Pulmonary artery endothelial cell (primary cell): ENCODE data around the gene NHLRC2. TPM values are rescaled to one million over a fixed set of nuclear protein-coding genes. Genes with fewer than 3 reads are reported as not detected.
"Not testable (repeated sequence)": the region's sequence is repeated elsewhere in the genome, so short reads cannot be mapped to it uniquely, and the experiment has no call there.

Experiments
- DNase-seq: peaks from one replicate; pipeline ENCODE4 v3.0.0-alpha.2; 2011; ENCODE audit warnings: low read depth, low spot score
- total RNA-seq: library from RNA; depleted of rRNA; stranded (reverse); fragments of >200 nt; gene quantifications from 2 replicates; pipeline ENCODE4 v1.2.3, GENCODE V29; 2014

Gene NHLRC2
- total RNA-seq, 1 donor from 2014 or later: 14.3 TPM

DNA sequence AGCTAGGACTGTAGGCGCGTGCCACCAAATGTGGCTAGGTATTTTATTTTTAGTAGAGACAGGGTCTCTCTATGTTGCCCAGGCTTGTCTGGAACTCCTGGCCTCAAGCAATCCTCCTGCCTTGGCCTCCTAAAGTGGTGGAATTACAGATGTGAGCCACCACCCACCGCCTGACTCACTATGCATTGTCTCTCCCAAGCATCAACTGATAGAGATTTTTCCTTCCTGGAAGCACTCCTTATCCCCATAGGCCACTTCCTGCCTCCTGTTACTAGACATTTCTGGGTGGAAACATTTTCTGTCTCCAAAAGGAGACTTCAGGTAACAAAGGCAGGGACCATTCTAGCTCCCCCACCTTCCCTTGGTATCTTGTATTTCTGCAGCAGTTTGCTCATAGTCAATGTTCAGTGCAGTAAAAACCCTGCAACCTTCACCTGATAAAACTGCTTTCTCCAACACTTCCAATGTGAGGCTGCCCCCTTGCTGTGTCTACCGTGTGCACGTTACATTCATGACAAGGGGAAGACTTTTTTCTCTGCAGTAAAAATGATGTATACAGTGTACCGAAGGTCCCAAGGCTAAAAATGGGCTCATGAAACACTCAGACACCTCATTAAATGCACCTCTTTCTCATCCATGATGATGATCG, 84.9 kb downstream of the NHLRC2 start:
- DNase-seq: no peak

DNA sequence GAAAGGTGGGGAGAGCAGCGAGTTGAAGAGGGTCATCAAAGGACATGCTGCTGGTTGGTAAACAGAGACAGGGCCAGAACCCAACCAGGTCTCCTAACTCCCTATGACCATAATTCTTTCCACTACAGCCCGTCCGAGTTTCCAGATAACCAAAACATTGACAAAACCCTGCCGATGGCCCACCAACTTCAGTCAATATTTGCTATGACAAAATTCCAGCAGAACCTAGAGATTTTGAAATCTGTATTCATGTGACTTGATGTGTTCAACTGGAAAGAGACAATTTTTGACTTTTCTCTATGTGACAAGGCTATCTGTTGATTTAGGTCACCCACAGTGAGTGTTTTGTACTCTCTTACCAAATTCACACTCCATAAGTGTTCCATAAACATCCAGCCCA, 86.7 kb downstream of the NHLRC2 start:
- no peak for DNase-seq

DNA sequence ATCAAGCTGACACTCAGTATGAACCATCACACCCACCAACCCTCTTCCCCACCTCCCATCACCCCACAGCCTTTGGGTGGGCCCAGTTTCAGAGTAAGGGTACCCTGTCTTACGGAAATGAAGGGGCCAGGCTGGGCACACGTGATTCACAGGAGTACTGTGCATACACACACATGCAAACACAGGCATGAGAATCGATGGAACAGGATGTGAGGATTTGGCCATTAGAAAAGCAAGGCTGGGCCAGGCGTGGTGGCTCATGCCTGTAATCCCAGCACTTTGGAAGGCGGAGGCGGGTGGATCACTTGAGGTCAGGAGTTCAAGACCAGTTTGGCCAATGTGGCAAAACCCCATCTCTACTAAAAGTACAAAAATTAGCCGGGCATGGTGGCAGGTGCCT, 88.7 kb downstream of the NHLRC2 start:
- DNase-seq: not testable (repeated sequence)

DNA sequence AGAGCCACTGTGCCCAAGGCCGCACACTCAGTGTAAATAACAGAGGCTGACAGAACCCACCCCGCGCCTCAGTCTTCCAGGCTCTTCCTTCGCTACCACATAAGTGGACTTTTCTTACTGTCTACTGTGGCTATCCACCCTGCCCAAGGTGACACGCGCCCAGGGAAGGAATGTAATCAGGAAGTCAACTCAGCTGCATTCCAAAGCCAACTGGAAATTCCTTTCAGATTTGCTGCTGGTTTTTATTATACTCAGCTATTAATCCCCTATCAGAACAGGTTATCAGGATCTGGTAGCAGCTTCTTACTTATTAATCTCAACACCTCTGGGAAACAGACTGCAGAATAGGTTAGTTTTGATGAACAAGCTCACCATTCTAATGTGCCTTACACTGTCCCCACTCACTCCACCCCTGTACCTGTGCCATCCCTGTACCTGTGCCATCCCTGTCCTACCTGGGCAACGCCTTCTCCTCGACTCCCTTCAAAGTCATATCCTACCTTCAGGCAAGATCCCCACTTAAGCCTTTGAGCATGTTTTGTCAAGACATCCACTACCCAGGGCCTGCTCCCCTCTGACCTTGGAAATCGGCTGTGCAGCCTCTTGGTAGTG, 90.7 kb downstream of the NHLRC2 start:
- peak; percentile 30 for DNase-seq

DNA sequence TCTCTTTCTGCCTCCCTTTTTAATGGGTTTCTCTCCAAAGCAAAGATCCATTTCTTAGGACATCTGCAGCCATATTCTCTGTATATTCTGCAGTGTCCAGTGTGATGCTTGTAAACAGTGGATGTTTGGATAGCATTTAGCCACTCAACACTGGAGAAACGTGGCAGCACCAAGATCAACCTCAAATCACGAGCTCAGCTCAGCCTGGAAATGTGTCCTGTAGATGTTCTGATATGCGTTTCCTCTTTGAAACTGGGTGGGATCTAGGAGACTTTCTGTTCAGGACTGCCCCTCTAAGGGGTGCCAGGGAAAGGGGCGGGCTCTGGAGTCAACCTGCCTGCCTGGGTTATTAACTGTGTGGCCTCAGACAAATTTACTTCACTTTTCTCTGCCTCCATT, 91.2 kb downstream of the NHLRC2 start:
- DNase-seq: no peak

DNA sequence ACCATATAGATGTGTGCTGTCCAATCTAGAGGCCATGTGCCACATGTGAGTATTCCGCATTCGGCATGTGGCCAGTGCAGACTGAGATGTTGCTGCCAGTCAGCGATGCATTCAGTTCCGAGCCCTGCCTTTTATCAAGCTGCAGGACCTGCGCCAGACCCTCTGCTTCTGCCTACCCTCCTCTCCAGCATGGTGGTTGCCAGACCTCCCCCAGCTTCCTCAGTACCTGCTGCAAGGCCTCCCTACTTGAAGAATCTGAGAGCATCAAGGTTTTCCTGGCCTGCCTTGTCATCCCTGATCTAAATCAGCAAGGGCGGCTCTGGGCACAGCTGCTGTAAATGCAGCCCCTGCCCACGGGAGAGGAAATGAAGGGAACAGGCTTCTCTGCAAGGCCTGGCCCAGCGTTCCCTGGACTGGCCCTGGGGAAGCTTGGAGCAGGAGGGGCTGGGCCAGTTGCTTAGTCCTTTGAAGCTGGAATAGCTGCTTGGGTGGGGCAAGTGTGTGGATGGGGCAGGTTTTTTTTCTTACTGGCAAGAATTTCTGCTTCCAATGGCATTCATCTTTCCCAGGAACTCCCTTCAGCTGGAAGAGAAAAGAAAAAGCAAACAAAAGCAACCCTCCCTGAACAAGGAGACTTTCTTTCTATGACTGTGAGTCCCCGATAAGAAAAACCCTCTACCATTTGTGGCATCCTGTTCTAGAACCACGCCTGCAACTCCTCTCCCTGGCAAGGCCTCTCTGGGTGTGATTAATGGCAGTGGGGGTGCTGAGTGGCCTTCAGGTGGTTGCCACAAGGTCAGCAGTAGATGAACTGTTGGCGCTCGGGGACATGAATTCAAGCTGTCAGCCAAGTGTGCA, 93.0 kb downstream of the NHLRC2 start:
- no peak for DNase-seq

DNA sequence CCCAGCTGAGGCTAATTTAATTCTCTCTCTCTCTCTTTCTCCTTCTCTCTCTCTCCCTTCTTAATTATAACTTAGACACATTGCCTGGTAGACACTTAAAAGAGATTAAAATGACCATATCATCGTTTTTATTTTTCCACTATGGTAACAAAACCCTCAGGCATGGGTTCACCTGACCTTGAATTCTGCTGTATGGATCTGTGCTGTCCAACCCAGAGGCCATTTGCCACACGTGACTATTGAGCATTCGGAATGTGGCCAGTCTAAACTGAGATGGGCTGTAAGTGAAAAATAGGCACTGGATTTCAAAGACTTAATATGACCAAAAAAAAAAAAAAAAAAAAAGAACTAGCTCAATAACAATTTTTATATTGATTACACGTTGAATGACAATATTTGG, 93.6 kb downstream of the NHLRC2 start:
- DNase-seq: no peak

DNA sequence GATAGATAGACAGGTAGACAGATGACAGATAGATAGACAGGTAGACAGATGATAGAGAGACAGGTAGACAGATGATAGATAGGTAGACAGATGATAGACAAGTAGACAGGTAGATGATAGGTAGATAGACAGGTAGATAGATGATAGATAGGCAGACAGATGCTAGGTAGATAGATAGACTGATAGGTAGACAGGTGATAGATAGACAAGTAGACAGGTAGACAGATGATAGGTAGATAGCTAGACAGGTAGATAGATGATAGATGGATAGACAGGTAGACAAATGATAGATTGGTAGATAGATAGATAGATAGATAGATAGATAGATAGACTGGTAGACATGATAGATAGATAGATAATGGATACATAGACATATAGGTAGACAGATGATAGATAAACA, 95.8 kb downstream of the NHLRC2 start:
- DNase-seq: no peak

DNA sequence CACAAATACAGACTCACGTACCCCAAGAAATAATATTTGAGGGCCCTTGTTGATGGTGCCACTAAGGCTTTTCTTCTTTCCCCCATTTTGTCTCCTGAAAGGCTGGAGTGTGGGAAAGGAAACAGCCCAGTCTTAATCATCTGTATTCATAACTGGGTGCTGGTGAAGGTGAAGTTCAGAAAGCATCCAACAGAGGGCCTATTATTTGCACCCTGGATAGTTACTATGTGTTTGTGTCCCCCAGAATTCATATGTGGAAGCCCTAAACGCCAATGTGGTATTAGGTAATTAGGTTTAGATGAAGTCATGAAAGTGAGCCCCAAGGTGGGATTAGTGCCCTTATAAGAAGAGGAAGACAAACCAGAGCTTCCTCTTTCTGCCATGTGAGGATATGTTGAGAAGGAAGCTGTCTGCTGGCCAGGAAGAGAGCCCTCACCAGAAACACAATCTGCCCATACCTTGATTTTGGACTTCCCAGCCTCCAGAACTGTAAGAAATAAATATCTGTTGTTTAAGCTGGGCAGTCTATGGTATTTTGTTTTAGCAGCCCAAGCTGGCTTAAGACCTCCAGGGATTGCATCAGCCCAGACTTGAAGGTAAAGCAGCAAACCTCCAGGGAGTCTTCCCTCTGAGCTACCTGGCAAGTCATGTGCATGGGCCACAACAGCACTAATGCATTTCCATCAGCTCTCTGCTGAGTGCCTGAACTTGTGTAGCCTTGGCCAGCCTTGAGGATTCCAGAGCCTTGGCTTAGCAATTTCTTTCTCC, 99.2 kb downstream of the NHLRC2 start:
- no peak for DNase-seq

DNA sequence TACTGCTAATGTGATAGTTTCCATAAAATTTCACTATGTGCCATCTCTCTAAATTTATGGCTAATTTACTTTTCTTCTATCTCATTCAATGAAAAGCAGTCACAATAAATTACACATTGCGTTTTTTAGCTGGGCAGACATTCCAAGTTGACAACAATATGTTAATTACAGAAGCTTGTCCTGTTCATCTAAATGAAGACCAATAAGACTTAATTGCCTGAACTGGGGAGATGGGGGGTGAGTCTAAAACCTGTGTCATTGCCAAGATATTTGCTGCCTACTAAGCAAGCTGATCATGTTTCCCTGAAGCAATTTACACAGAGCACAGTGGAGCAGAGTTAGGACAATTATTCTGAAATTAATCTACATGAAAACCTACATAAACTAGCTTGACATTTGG, 99.9 kb downstream of the NHLRC2 start:
- DNase-seq: no peak

DNA sequence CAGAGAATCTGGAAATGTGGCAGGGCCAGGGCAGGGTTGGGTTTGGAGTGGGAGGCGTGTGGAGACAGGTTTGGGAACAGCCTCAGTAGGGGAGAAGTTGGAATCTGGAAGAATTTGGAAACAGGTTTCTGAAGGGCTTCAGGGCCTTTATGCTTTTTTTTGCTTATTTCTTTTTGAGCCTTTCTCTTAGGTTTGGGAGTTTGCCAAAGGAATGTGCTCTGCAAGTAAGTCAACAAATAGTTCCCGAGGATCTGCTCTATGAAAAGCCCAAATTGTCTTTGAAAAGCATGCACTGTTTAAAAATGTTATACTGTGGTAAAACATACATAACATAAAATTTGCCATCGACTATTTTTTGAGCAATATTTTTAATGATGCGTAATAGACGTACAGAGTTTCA, 102.6 kb downstream of the NHLRC2 start:
- DNase-seq: no peak

DNA sequence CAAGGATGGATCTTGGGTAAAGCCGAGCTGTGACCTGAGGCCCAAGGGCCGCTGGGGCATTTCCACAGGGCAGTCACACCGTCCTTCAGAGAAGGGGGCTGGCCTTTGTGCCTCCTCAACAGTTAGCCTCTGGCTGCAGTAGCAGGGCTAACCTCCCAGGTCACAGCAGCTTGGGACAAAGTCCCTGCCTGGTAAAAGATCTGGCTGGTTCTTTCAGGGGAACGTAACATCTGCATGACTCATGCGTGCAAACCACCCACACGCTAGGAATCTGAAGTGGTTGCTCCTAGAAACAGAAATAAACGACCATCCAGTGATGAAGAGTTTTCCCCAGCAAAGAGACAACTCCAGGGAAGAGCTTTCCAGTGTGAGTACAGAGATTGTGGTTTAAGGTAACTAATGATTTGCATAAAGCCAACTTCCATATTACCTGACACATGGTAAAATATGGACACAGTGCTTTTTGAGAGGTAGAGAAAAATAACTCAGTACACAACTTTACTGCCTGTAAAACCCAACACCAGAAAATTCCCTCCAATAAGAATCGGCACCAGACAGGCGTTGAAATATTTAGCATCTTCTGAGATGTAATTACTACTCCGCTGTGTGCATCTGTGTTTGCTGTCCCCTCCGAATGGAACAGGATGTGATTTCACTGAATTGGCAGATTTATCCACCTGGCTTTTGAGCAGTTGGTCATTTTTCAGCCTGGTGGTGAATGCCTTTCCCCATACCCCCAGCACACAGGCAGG, 104.3 kb downstream of the NHLRC2 start:
- DNase-seq: no peak

DNA sequence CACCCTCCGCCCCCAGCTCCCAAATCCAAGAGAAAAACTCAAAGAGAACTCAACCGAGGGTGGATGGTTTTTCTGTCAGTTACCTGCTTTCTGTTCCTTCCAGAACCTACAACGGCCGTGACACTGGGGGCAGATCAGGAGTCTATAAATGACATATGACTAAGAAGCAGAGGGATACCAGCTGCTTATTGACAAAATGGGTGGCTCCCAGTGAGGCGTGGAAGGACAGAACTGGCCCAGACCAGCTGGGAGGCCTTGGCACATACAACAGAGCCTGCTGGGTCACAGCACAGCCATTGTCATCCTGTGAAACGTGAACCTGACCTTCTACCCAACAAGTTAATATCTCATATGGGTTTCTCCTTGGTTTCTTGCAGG, 104.9 kb downstream of the NHLRC2 start:
- DNase-seq: no peak

DNA sequence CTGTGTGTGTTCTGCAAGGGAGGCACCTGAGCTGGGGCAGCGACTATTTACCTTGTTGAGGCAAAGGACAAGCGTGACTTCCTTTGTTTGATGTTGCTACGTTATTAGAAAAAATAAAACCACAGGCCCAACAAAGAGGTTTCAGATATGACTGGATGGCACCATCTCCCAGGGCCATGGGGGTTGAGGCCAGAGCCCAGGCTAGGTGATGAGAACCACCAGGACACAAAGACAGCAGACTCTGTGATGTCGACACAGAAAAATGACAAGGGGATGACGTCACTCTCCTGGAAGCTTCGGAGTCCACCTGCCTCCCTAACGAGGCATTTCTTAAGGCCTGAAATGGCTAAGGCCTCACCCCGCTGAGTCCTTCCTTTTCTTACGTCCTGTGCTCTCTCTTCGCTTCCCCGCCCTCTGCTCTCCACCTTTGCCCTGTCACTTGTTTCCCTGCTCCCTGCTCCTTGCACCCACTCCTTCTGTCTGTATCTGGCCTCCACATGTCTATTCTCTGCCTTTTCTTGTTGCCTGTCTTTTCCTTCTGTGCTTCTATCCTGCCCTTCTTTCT, 106.2 kb downstream of the NHLRC2 start:
- DNase-seq: no peak

DNA sequence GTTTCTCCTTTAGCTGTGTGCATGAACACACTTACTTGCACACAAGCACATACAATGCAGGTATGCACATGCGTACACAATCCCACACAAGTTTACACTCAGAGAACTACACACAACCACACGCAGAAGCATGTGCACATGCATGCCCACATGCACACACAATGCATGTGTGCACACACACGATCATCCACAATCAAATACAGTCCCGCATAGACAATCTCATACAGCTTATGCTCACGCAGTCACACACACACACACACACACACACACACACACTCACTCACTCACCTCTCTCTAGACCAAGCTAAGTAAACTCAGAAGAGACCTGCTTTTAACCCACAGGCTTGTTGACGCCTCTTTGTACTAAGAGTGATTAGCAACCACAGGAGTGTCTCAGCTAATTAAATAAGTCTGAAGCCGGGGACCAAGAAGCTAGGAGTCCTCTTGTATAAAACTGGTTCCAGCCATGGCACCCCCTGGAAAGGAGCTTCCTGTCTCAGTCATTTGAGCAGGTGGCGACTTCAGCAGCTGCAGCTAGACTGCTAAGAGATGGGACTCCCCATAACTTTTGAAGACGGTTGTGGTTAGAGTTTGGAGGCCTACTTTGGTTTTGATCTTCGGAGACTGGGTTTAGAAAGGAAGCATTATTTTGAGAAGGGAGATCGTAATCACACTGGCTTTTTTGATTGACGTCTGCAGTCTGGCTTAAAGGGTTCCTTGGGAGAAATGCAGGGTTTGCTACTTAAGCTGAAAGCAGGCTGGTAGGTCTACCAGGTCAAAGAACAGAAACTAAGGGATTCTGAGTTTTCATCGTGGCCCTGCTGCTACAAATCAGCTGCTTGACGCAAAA, 106.9 kb downstream of the NHLRC2 start:
- no peak for DNase-seq

DNA sequence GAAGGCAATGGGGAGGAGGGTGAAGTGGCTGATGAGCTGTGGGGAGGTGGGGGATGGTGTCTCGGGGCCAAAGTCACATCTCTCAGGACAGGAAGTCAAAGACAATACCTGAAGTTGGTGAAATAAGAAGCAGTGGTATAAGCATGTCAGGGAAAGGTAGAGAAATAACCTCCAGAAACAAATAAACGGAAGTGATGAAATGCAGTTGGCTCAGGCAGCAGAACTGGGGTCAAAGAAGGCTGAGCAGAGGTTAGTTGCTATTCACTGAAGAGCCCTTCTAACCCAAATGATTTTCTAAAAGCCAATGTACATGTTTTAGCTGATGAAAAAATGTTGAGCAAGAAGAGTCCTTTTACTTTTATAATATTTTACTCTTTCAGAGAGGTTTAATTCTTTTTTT, 110.6 kb downstream of the NHLRC2 start:
- no peak for DNase-seq

DNA sequence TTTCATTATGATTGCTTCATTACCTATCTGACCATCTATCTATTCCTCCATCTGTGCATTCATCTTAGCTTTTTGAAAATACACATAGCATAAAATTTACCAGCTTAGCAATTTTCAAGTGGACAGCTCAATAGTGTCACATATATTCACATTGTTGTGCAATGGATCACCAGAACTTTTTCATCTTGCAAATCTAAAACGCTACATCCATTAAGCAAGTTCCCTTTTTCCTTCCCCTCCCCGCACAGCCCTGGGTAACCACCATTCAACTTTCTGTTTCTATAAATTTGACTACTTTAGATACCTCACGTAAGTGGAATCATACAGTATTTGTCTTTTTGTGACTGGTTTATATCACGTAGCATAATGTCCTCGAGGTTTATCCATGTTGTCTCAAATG, 111.2 kb downstream of the NHLRC2 start:
- no peak for DNase-seq
